Measurements from ENCODE around the gene F8.

The F8 gene

DNA sequence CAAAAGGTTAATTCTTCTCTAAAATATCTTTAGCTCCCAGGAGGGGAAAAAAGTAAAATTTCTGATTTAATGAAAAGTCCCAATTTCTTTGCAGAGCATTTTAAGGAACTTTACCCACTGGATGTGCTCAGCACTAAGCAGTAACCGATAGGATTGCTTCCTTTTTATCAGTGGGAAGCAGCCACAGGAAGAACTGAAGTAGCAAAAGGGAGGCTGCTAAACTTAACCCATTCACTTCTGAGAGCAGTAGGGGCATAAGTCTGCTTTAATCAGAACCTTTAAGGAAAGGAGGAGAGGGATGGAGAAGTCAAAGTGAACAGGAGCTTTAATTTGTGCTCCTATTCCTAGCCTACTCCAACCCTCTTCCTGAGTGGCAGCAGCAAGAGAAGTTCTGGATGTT, at the start of gene F8:
TSS of gene F8 (minus strand) at position 139 of the 400 bp plus-strand sequence. CDS start 171 bp downstream, outside the sequence.
- DNase-seq (ENCODE audit: insufficient read length, low spot score) (no peak), FAIRE-seq (no peak)
- TF ChIP-seq, protein P1, sequence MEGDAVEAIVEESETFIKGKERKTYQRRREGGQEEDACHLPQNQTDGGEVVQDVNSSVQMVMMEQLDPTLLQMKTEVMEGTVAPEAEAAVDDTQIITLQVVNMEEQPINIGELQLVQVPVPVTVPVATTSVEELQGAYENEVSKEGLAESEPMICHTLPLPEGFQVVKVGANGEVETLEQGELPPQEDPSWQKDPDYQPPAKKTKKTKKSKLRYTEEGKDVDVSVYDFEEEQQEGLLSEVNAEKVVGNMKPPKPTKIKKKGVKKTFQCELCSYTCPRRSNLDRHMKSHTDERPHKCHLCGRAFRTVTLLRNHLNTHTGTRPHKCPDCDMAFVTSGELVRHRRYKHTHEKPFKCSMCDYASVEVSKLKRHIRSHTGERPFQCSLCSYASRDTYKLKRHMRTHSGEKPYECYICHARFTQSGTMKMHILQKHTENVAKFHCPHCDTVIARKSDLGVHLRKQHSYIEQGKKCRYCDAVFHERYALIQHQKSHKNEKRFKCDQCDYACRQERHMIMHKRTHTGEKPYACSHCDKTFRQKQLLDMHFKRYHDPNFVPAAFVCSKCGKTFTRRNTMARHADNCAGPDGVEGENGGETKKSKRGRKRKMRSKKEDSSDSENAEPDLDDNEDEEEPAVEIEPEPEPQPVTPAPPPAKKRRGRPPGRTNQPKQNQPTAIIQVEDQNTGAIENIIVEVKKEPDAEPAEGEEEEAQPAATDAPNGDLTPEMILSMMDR (IDR thresholded peaks at IDR 0.05; ENCODE audit: insufficient read depth, missing control alignments) = no peak

DNA sequence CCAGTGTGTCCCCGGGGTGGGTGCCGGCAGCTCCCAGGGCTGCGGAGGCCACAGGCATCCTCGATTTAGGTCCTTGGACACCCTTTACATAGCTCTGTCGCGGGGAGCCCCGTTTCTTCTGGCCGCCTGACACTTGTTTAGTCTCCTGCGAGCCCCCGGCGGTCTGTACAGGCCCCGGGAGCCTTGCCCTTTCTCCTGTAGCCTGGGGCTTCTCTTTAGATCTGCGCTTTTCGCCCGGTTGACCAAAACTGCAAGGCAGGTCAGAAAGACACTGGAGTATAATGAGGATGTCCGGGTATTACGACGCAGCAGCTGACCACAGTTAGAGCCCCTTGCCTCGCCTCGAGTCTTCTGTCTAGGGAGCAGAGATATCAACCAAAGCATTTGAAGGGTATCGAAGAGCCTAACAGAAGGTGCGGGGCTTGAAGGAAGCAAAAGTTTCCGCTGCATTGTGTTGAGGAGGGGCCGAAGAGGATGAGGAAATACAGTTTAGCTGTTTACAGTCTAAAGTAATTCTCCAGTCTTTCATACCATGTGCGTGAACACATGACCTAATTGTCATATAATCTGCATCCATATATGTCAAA, 49.3 kb upstream of the F8 start:
- DNase-seq (ENCODE audit: insufficient read length, low spot score) (no peak), FAIRE-seq (no peak)
- TF ChIP-seq, protein P1 (IDR thresholded peaks at IDR 0.05; ENCODE audit: insufficient read depth, missing control alignments) = no peak

DNA sequence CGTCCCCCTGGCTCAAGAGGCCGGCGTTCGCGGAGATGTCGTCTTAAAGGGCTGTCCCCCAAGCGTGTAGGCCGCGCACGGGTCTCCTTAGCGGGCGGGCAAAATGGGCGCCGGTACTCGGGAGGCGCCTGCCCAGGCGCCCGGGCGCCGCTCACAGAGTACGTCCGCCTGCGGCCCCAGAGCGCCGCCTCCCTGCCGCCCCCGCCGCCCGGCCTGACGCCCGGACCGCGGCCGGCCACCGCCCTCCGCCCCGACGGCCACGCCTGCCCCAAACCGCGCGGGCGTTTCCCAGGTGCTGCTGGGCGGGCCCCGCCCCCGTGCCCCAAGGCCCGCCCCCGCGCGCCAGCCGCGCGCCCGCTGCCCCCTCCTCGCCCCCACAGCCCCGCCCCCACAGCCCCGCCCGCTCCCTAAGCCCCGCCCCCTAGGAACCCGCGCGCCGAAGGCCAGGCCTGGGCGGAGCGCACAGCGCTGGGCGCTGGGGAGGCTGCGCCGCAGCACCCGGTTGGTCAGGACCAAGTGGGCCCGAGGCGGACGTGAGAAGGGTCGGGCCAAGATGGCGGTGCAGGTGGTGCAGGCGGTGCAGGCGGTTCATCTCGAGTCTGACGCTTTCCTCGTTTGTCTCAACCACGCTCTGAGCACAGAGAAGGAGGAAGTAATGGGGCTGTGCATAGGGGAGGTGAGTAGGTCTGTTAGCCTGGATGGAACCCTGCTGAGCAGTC, 48.6 kb upstream of the F8 start, which contains the start of the genes BRCC3, CMC4 and MTCP1:
TSS of gene BRCC3 (plus strand) at position 534 of the 719 bp plus-strand sequence. CDS start at position 554, 20 bp downstream.
TSS of gene CMC4 (minus strand) at position 162 of the 719 bp plus-strand sequence. CDS start 7,113 bp downstream, outside the sequence.
TSS of gene MTCP1 (minus strand) at position 162 of the 719 bp plus-strand sequence. CDS start 5,126 bp downstream, outside the sequence.
- peak; percentile 40 for DNase-seq (ENCODE audit: insufficient read length, low spot score)
- TF ChIP-seq, protein P1 (IDR thresholded peaks at IDR 0.05; ENCODE audit: insufficient read depth, missing control alignments) = no peak
- FAIRE-seq = no peak

DNA sequence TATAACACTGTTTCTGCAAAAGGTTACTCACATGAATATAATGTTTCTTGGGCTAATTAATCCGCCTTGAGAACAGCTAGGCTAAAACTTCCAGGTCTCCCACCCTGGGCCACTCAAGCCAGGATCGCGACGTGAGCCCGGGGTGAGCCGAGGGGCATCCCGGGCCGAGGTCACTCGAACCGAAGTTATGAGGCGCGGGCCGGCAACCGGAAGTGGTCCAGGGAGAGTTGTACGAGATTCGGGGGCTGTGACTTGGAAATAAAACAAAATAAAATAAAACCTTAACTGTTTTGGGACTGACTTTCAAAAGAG, 48.1 kb upstream of the F8 start:
- FAIRE-seq = no peak
- TF ChIP-seq, protein P1 (IDR thresholded peaks at IDR 0.05; ENCODE audit: insufficient read depth, missing control alignments) = no peak
- DNase-seq (ENCODE audit: insufficient read length, low spot score) = no peak

DNA sequence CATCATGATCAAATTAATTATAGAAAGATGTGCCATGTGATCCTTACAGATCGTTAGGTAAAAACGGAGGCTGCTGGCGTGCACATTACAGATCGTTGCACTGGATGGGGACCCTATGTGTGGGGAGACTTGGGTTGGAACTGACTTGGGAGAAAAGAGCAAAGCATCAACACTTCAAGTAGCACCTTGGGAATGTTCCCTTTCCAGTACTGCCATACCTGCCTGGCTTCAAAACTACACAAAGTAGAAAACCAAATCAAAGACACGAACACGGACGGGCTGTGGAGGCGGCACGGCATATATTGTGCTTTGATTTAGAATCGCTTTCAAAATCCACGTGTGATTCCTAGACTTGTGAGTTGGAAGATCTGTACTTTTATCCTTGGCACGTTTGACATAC, 47.5 kb upstream of the F8 start:
- DNase-seq (ENCODE audit: insufficient read length, low spot score) (no peak), FAIRE-seq (no peak)
- TF ChIP-seq, protein P1 (IDR thresholded peaks at IDR 0.05; ENCODE audit: insufficient read depth, missing control alignments) = no peak

DNA sequence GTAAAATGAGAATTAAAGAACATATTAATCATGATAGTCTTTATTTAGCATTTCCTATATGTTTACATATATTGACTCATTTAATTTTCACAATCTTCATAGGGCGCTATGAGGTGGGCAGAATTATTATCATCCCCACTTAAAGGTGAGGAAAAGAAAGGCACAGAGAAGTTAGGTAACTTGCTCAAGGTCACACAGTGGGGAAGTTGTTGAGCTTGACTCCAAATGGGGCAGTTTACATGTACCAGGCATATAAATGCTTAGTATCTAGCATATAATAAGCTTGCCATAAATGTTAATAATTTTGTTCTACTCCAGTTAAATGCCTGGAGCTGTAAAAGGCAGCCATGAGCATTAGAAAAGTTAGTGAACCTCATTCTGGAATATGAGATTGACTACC, 46.9 kb upstream of the F8 start:
- TF ChIP-seq, protein P1 (IDR thresholded peaks at IDR 0.05; ENCODE audit: insufficient read depth, missing control alignments) = no peak
- DNase-seq (ENCODE audit: insufficient read length, low spot score) = no peak
- FAIRE-seq = no peak

DNA sequence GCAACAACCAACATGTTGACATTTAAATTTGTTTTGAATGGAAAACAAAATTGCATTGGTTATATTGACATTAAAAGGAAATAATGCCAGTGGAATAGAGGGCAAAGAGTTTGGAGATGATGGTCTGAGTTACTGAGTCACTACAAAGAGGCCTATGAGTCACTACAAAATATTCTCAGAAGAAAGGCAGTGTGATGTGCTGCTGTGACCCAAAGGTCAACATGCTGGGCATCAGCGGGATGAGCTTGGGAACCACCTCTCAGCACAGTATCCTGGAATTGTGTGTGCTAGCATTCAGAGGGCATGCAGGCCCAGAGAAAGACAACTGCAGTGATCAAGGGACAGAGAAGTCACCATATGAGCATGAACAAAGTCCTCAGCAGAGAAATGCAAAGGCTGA, 45.6 kb upstream of the F8 start:
- TF ChIP-seq, protein P1 (IDR thresholded peaks at IDR 0.05; ENCODE audit: insufficient read depth, missing control alignments) = no peak
- no peak for FAIRE-seq
- DNase-seq (ENCODE audit: insufficient read length, low spot score) = no peak
